ENCODE data around the gene GGT1. TPM values are rescaled to one million over a fixed set of nuclear protein-coding genes. Genes with fewer than 3 reads are reported as not detected.

Gene GGT1
- total RNA-seq, 1 donor from 2014 or later: 3.3 TPM

GRCh38 chr22:24563246-24563645 lies 39.7 kb upstream of the GGT1 start:
- no peak for TF ChIP-seq CTCF (conservative IDR thresholded peaks at IDR 0.05)
- no peaks in the 10 kb centered on the region for H3K27me3 Mint-ChIP-seq (ENCODE audit: low read depth)
- H3K27ac Mint-ChIP-seq (ENCODE audit: unreplicated experiment): no peak overlapping the region
- H3K36me3 Mint-ChIP-seq (ENCODE audit: low read depth): peaks cover 3% of the 10 kb centered on the region
- H3K9me3 Mint-ChIP-seq: no peaks in the 10 kb centered on the region
- DNase-seq (ENCODE audit: low read depth, low spot score): no peak
- H3K4me3 Mint-ChIP-seq: no peak overlapping the region
- H3K4me1 Mint-ChIP-seq: peaks cover 3% of the 10 kb centered on the region

- TF ChIP-seq CTCF (conservative IDR thresholded peaks at IDR 0.05): no peak
- Mint-ChIP-seq H3K27me3 (ENCODE audit: low read depth) (no peaks in the 10 kb centered on the region), H3K4me1 (no peaks in the 10 kb centered on the region), H3K9me3 (no peaks in the 10 kb centered on the region), H3K27ac (ENCODE audit: unreplicated experiment) (no peak overlapping the region), H3K36me3 (ENCODE audit: low read depth) (peaks cover 1% of the 10 kb centered on the region), H3K4me3 (no peak overlapping the region)
- no peak for DNase-seq (ENCODE audit: low read depth, low spot score)
Measured at GRCh38 chr22:24564376-24565058, 38.5 kb upstream of the GGT1 start.

GRCh38 chr22:24565077-24565476 lies 37.9 kb upstream of the GGT1 start:
- H3K4me1 Mint-ChIP-seq: no peaks in the 10 kb centered on the region
- no peak for DNase-seq (ENCODE audit: low read depth, low spot score)
- H3K36me3 Mint-ChIP-seq (ENCODE audit: low read depth): peaks cover 4% of the 10 kb centered on the region
- H3K9me3 Mint-ChIP-seq: no peaks in the 10 kb centered on the region
- no peak overlapping the region for H3K4me3 Mint-ChIP-seq
- no peak for TF ChIP-seq CTCF (conservative IDR thresholded peaks at IDR 0.05)
- H3K27ac Mint-ChIP-seq (ENCODE audit: unreplicated experiment): no peak overlapping the region
- no peaks in the 10 kb centered on the region for H3K27me3 Mint-ChIP-seq (ENCODE audit: low read depth)

- TF ChIP-seq CTCF (conservative IDR thresholded peaks at IDR 0.05): no peak
- H3K4me3 Mint-ChIP-seq: no peak overlapping the region
- H3K27ac Mint-ChIP-seq (ENCODE audit: unreplicated experiment): no peak overlapping the region
- DNase-seq (ENCODE audit: low read depth, low spot score): no peak
- H3K4me1 Mint-ChIP-seq: no peaks in the 10 kb centered on the region
- peaks cover 6% of the 10 kb centered on the region for H3K36me3 Mint-ChIP-seq (ENCODE audit: low read depth)
- H3K27me3 Mint-ChIP-seq (ENCODE audit: low read depth): no peaks in the 10 kb centered on the region
- no peaks in the 10 kb centered on the region for H3K9me3 Mint-ChIP-seq
Measured at GRCh38 chr22:24566899-24567511, 36.0 kb upstream of the GGT1 start.

GRCh38 chr22:24567668-24568067 lies 35.3 kb upstream of the GGT1 start:
- Mint-ChIP-seq H3K27me3 (ENCODE audit: low read depth) (no peaks in the 10 kb centered on the region), H3K27ac (ENCODE audit: unreplicated experiment) (no peak overlapping the region), H3K9me3 (no peaks in the 10 kb centered on the region), H3K4me3 (no peak overlapping the region), H3K4me1 (no peaks in the 10 kb centered on the region), H3K36me3 (ENCODE audit: low read depth) (peaks cover 7% of the 10 kb centered on the region)
- no peak for DNase-seq (ENCODE audit: low read depth, low spot score)
- TF ChIP-seq CTCF (conservative IDR thresholded peaks at IDR 0.05): no peak
